GM19438 (cell line): ENCODE results near the gene CYP19A1.
"Not testable (repeated sequence)": the region's sequence is repeated elsewhere in the genome, so short reads cannot be mapped to it uniquely, and the experiment has no call there.

Source experiments
- ATAC-seq: cut with Tn5 transposase; IDR thresholded peaks from one replicate; pipeline ENCODE4 v1.9.1; 2021; ENCODE audit warnings: low read depth; ENCODE audit not compliant: unreplicated experiment

Gene CYP19A1

GRCh38 chr15:51302480-51302879 is 35.9 kb downstream of the CYP19A1 start:
- no peak for ATAC-seq

- ATAC-seq, result no peak
Measured at GRCh38 chr15:51299187-51300015, 39.0 kb downstream of the CYP19A1 start.

GRCh38 chr15:51298620-51299019 is 39.8 kb downstream of the CYP19A1 start:
- no peak for ATAC-seq

- ATAC-seq, result no peak
Measured at GRCh38 chr15:51290720-51291119, 47.7 kb downstream of the CYP19A1 start.

- no peak for ATAC-seq
Measured at GRCh38 chr15:51289290-51289689, 49.1 kb downstream of the CYP19A1 start.

GRCh38 chr15:51288143-51289065 is 50.0 kb downstream of the CYP19A1 start:
- ATAC-seq, result no peak

GRCh38 chr15:51286816-51287215 is 51.6 kb downstream of the CYP19A1 start:
- no peak for ATAC-seq

- no peak for ATAC-seq
Measured at GRCh38 chr15:51285399-51285798, 53.0 kb downstream of the CYP19A1 start.

- ATAC-seq, result no peak
Measured at GRCh38 chr15:51284871-51285270, 53.5 kb downstream of the CYP19A1 start.

GRCh38 chr15:51283026-51283425 is 55.4 kb downstream of the CYP19A1 start:
- no peak for ATAC-seq

- ATAC-seq, result not testable (repeated sequence)
Measured at GRCh38 chr15:51282241-51282640, 56.2 kb downstream of the CYP19A1 start.

- ATAC-seq, result no peak
Measured at GRCh38 chr15:51281368-51281967, 56.9 kb downstream of the CYP19A1 start.

- no peak for ATAC-seq
Measured at GRCh38 chr15:51280838-51281237, 57.6 kb downstream of the CYP19A1 start.

GRCh38 chr15:51279391-51279790 is 59.0 kb downstream of the CYP19A1 start:
- ATAC-seq, result no peak

- ATAC-seq, result no peak
Measured at GRCh38 chr15:51277101-51277500, 61.3 kb downstream of the CYP19A1 start.

- ATAC-seq, result no peak
Measured at GRCh38 chr15:51274956-51275355, 63.4 kb downstream of the CYP19A1 start.

GRCh38 chr15:51270706-51271105 is 67.7 kb downstream of the CYP19A1 start:
- no peak for ATAC-seq

GRCh38 chr15:51269496-51269895 is 68.9 kb downstream of the CYP19A1 start:
- no peak for ATAC-seq

- ATAC-seq, result no peak
Measured at GRCh38 chr15:51267703-51268083, 70.7 kb downstream of the CYP19A1 start.

GRCh38 chr15:51267051-51267702 is 71.2 kb downstream of the CYP19A1 start:
- no peak for ATAC-seq

GRCh38 chr15:51266656-51267050 is 71.7 kb downstream of the CYP19A1 start:
- ATAC-seq, result no peak
